Dendritic cell treated with granulocyte-macrophage colony-stimulating factor and Interleukin-4, amounts not matched to agents 40 ng/mL and 50 ng/mL, for 4 days (primary cell): Measurements from ENCODE around the gene PTPRD.

Source experiments
- H3K27ac Mint-ChIP-seq: one replicate; pipeline ENCODE4 v1.8.0; 2022; ENCODE audit warnings: mild to moderate bottlenecking, mixed read lengths
- H3K27me3 Mint-ChIP-seq: one replicate; pipeline ENCODE4 v1.8.0; 2022; ENCODE audit warnings: mild to moderate bottlenecking, mixed read lengths
- H3K36me3 Mint-ChIP-seq: one replicate; pipeline ENCODE4 v1.8.0; 2022; ENCODE audit warnings: low read depth, mixed read lengths
- H3K4me1 Mint-ChIP-seq: one replicate; pipeline ENCODE4 v1.8.0; 2022; ENCODE audit warnings: low read depth, mixed read lengths
- H3K4me3 Mint-ChIP-seq: one replicate; pipeline ENCODE4 v1.8.0; 2022; ENCODE audit warnings: mild to moderate bottlenecking, moderate library complexity, mixed read lengths
- H3K9me3 Mint-ChIP-seq: one replicate; pipeline ENCODE4 v1.8.0; 2022; ENCODE audit warnings: mixed read lengths
- intact Hi-C: fragments of 100-400 bp; cut with micrococcal nuclease; formaldehyde crosslinking; loops from one replicate; pipeline ENCODE4 v1.15.0; 2022

Gene PTPRD

GRCh38 chr9:8508671-8509290 is 2104.0 kb downstream of the PTPRD start:
- Mint-ChIP-seq H3K9me3 (no peaks in the 10 kb centered on the region), H3K27ac (no peak overlapping the region), H3K4me1 (no peaks in the 10 kb centered on the region), H3K27me3 (no peaks in the 10 kb centered on the region), H3K4me3 (no peak overlapping the region), H3K36me3 (no peaks in the 10 kb centered on the region)
- intact Hi-C loops = no loop called here

- H3K9me3 Mint-ChIP-seq = no peaks in the 10 kb centered on the region
- no peak overlapping the region for H3K27ac Mint-ChIP-seq
- no peaks in the 10 kb centered on the region for H3K36me3 Mint-ChIP-seq
- intact Hi-C loops = loop anchor here (10.0 kb wide), 1 partner anchor 400 kb away; no protein-coding TSS in a partner anchor
- no peaks in the 10 kb centered on the region for H3K4me1 Mint-ChIP-seq
- H3K4me3 Mint-ChIP-seq = no peak overlapping the region
- no peaks in the 10 kb centered on the region for H3K27me3 Mint-ChIP-seq
Measured at GRCh38 chr9:8494571-8494970, 2118.2 kb downstream of the PTPRD start.

- Mint-ChIP-seq H3K27me3 (no peaks in the 10 kb centered on the region), H3K9me3 (no peaks in the 10 kb centered on the region), H3K36me3 (no peaks in the 10 kb centered on the region), H3K27ac (no peak overlapping the region), H3K4me1 (no peaks in the 10 kb centered on the region), H3K4me3 (no peak overlapping the region)
- intact Hi-C loops = loop anchor here (10.0 kb wide), 1 partner anchor 402 kb away; no protein-coding TSS in a partner anchor
Measured at GRCh38 chr9:8492679-8493078, 2120.1 kb downstream of the PTPRD start.

GRCh38 chr9:8492024-8492423 is 2120.8 kb downstream of the PTPRD start:
- intact Hi-C loops = loop anchor here (10.0 kb wide), 1 partner anchor 403 kb away; no protein-coding TSS in a partner anchor
- no peak overlapping the region for H3K4me3 Mint-ChIP-seq
- H3K27me3 Mint-ChIP-seq = no peaks in the 10 kb centered on the region
- H3K4me1 Mint-ChIP-seq = no peaks in the 10 kb centered on the region
- no peaks in the 10 kb centered on the region for H3K9me3 Mint-ChIP-seq
- no peak overlapping the region for H3K27ac Mint-ChIP-seq
- no peaks in the 10 kb centered on the region for H3K36me3 Mint-ChIP-seq

GRCh38 chr9:8491563-8491962 is 2121.2 kb downstream of the PTPRD start:
- no peaks in the 10 kb centered on the region for H3K9me3 Mint-ChIP-seq
- H3K27me3 Mint-ChIP-seq = no peaks in the 10 kb centered on the region
- intact Hi-C loops = loop anchor here (10.0 kb wide), 1 partner anchor 403 kb away; no protein-coding TSS in a partner anchor
- H3K27ac Mint-ChIP-seq = no peak overlapping the region
- no peak overlapping the region for H3K4me3 Mint-ChIP-seq
- no peaks in the 10 kb centered on the region for H3K36me3 Mint-ChIP-seq
- H3K4me1 Mint-ChIP-seq = no peaks in the 10 kb centered on the region

GRCh38 chr9:8489835-8490234 is 2123.0 kb downstream of the PTPRD start:
- no peak overlapping the region for H3K27ac Mint-ChIP-seq
- no peaks in the 10 kb centered on the region for H3K27me3 Mint-ChIP-seq
- no peak overlapping the region for H3K4me3 Mint-ChIP-seq
- intact Hi-C loops = loop anchor here (10.0 kb wide), 1 partner anchor 405 kb away; no protein-coding TSS in a partner anchor
- H3K4me1 Mint-ChIP-seq = no peaks in the 10 kb centered on the region
- H3K9me3 Mint-ChIP-seq = no peaks in the 10 kb centered on the region
- no peaks in the 10 kb centered on the region for H3K36me3 Mint-ChIP-seq

GRCh38 chr9:8486095-8486494 is 2126.7 kb downstream of the PTPRD start:
- Mint-ChIP-seq H3K4me1 (no peaks in the 10 kb centered on the region), H3K4me3 (no peak overlapping the region), H3K9me3 (no peaks in the 10 kb centered on the region), H3K27ac (no peak overlapping the region), H3K36me3 (no peaks in the 10 kb centered on the region), H3K27me3 (no peaks in the 10 kb centered on the region)
- intact Hi-C loops = no loop called here

GRCh38 chr9:8484597-8485191 is 2128.1 kb downstream of the PTPRD start:
- Mint-ChIP-seq H3K4me1 (no peaks in the 10 kb centered on the region), H3K27me3 (no peaks in the 10 kb centered on the region), H3K36me3 (no peaks in the 10 kb centered on the region), H3K27ac (no peak overlapping the region), H3K9me3 (no peaks in the 10 kb centered on the region), H3K4me3 (no peak overlapping the region)
- intact Hi-C loops = no loop called here

GRCh38 chr9:8477450-8477849 is 2135.4 kb downstream of the PTPRD start:
- no peak overlapping the region for H3K27ac Mint-ChIP-seq
- H3K36me3 Mint-ChIP-seq = no peaks in the 10 kb centered on the region
- intact Hi-C loops = no loop called here
- H3K4me3 Mint-ChIP-seq = no peak overlapping the region
- no peaks in the 10 kb centered on the region for H3K4me1 Mint-ChIP-seq
- H3K27me3 Mint-ChIP-seq = no peaks in the 10 kb centered on the region
- no peaks in the 10 kb centered on the region for H3K9me3 Mint-ChIP-seq

- intact Hi-C loops = no loop called here
- no peaks in the 10 kb centered on the region for H3K27me3 Mint-ChIP-seq
Measured at GRCh38 chr9:8474937-8475336, 2137.9 kb downstream of the PTPRD start.

GRCh38 chr9:8473244-8474020 is 2139.4 kb downstream of the PTPRD start:
- no peaks in the 10 kb centered on the region for H3K9me3 Mint-ChIP-seq
- intact Hi-C loops = no loop called here
- no peaks in the 10 kb centered on the region for H3K36me3 Mint-ChIP-seq
- no peak overlapping the region for H3K27ac Mint-ChIP-seq
- H3K4me3 Mint-ChIP-seq = no peak overlapping the region
- H3K4me1 Mint-ChIP-seq = no peaks in the 10 kb centered on the region
- H3K27me3 Mint-ChIP-seq = no peaks in the 10 kb centered on the region

More at GRCh38 chr9:8474937-8475336, 2137.9 kb downstream of the PTPRD start:
- Mint-ChIP-seq H3K27ac (no peak overlapping the region), H3K4me3 (no peak overlapping the region), H3K36me3 (no peaks in the 10 kb centered on the region), H3K4me1 (no peaks in the 10 kb centered on the region), H3K9me3 (no peaks in the 10 kb centered on the region)

GRCh38 chr9:8468045-8468637 is 2144.7 kb downstream of the PTPRD start:
- Mint-ChIP-seq H3K27ac (no peak overlapping the region), H3K9me3 (no peaks in the 10 kb centered on the region), H3K4me3 (no peak overlapping the region), H3K36me3 (no peaks in the 10 kb centered on the region), H3K27me3 (no peaks in the 10 kb centered on the region), H3K4me1 (no peaks in the 10 kb centered on the region)
- intact Hi-C loops = no loop called here

- Mint-ChIP-seq H3K4me1 (no peaks in the 10 kb centered on the region), H3K27me3 (no peaks in the 10 kb centered on the region), H3K27ac (no peak overlapping the region), H3K4me3 (no peak overlapping the region), H3K9me3 (peaks cover 6% of the 10 kb centered on the region), H3K36me3 (no peaks in the 10 kb centered on the region)
- intact Hi-C loops = no loop called here
Measured at GRCh38 chr9:8457816-8458215, 2155.0 kb downstream of the PTPRD start.

GRCh38 chr9:8457055-8457454 is 2155.7 kb downstream of the PTPRD start:
- intact Hi-C loops = no loop called here
- Mint-ChIP-seq H3K9me3 (peaks cover under 1% of the 10 kb centered on the region), H3K27me3 (no peaks in the 10 kb centered on the region), H3K4me3 (no peak overlapping the region), H3K27ac (no peak overlapping the region), H3K36me3 (no peaks in the 10 kb centered on the region), H3K4me1 (no peaks in the 10 kb centered on the region)
